OCI-LY3 (cell line): Measurements from ENCODE around the gene PCYT1A.
A peak's percentile ranks its signal among the peaks of the same experiment; 100 is the strongest.

Experiments used
- H2AFZ ChIP-seq: fragments of 200-600, 300-600 bp; shearing (Covaris generic); 2 replicates; pipeline ENCODE4 v1.6.0; 2014; ENCODE audit warnings: antibody characterized with exemption, low read depth, low read length
- H3K27ac ChIP-seq: fragments of 200-600, 300-600 bp; sonication (generic); 2 replicates; pipeline ENCODE4 v1.5.1; 2014; ENCODE audit warnings: mild to moderate bottlenecking, low read length, moderate library complexity, mixed read lengths
- H3K27me3 ChIP-seq: fragments of 200-600, 300-600 bp; sonication (generic); 2 replicates; pipeline ENCODE4 v1.6.1; 2014; ENCODE audit warnings: low read depth, low read length, mixed read lengths
- H3K36me3 ChIP-seq: fragments of 200-600, 300-600 bp; sonication (generic); replicated peaks from 2 replicates; pipeline ENCODE3; 2014; ENCODE audit warnings: low read depth, low read length, mixed read lengths
- H3K4me1 ChIP-seq: fragments of 300-600, 200-600 bp; sonication (generic); 2 replicates; pipeline ENCODE4 v1.6.1; 2014; ENCODE audit warnings: low read length, mixed read lengths
- H3K4me2 ChIP-seq: fragments of 200-600, 300-600 bp; sonication (generic); 2 replicates; pipeline ENCODE4 v1.6.1; 2014; ENCODE audit warnings: low read length, mixed read lengths
- H3K4me3 ChIP-seq: fragments of 300-600, 200-600 bp; sonication (generic); 2 replicates; pipeline ENCODE4 v1.5.1; 2014; ENCODE audit warnings: antibody characterized with exemption, mild to moderate bottlenecking, low read length, moderate library complexity
- H3K79me2 ChIP-seq: fragments of 300-600, 200-600 bp; shearing (Covaris generic); 2 replicates; pipeline ENCODE4 v1.6.1; 2014; ENCODE audit warnings: mild to moderate bottlenecking, low read length, mixed read lengths
- H3K9ac ChIP-seq: fragments of 300-600, 200-600 bp; shearing (Covaris generic); 2 replicates; pipeline ENCODE4 v1.6.0; 2014; ENCODE audit warnings: mild to moderate bottlenecking, low read length, moderate library complexity
- H3K9me3 ChIP-seq: fragments of 200-600, 300-600 bp; shearing (Covaris generic); 2 replicates; pipeline ENCODE4 v1.6.1; 2014; ENCODE audit warnings: low read length, mixed read lengths; ENCODE audit not compliant: insufficient read depth
- H4K20me1 ChIP-seq: fragments of 200-600, 300-600 bp; sonication (generic); 2 replicates; pipeline ENCODE4 v1.6.1; 2016; ENCODE audit warnings: low read length, mixed read lengths; ENCODE audit not compliant: insufficient read depth
- CTCF ChIP-seq: fragments of 200-600, 300-600 bp; sonication (generic); IDR thresholded peaks from 2 replicates; pipeline ENCODE4 v1.5.1; 2014; ENCODE audit warnings: antibody characterized with exemption, low read length, low read depth
- EZH2phosphoT487 ChIP-seq: fragments of 200-600 bp; shearing (Covaris generic); IDR thresholded peaks from 2 replicates; pipeline ENCODE4 v1.6.1; 2018; ENCODE audit warnings: antibody characterized with exemption, mixed run types, low read depth

PCYT1A gene

GRCh38 chr3:196180346-196180745 is 107.2 kb downstream of the PCYT1A start:
- peak overlapping the region; percentile 95 for H3K9ac ChIP-seq
- H3K27ac ChIP-seq = peak overlapping the region; percentile 99
- no peaks in the 10 kb centered on the region for H3K9me3 ChIP-seq
- peak overlapping the region; percentile 71 for H3K4me3 ChIP-seq
- peak overlapping the region; percentile 93 for H3K4me2 ChIP-seq
- H3K79me2 ChIP-seq = 0 out of 2 replicates have a peak, but pooled peaks cover 2% of the 10 kb centered on the region
- no peaks in the 10 kb centered on the region for H3K27me3 ChIP-seq
- TF ChIP-seq EZH2phosphoT487 (no peak), CTCF (no peak)
- no peaks in the 10 kb centered on the region for H3K36me3 ChIP-seq
- peaks cover 70% of the 10 kb centered on the region for H3K4me1 ChIP-seq
- H4K20me1 ChIP-seq = no peaks in the 10 kb centered on the region
- no peak overlapping the region for H2AFZ ChIP-seq
